SU-DHL-6 (cell line): ENCODE data around the gene CYB5R3.

Experiments
- EZH2phosphoT487 ChIP-seq: fragments of 200-600 bp; sonication (generic), shearing (Covaris generic); conservative IDR thresholded peaks from 2 replicates; pipeline ENCODE4 v1.6.1; 2018; ENCODE audit warnings: mild to moderate bottlenecking, antibody characterized with exemption, low read length, moderate library complexity, mixed read lengths
- TF ChIP-seq, protein P1 (sequence below): fragments of 200-600 bp; sonication (generic); IDR thresholded peaks from one replicate; pipeline ENCODE4 v1.5.1; 2017; ENCODE audit warnings: antibody characterized with exemption, mild to moderate bottlenecking, low read length, moderate library complexity; ENCODE audit not compliant: insufficient read depth, poor library complexity, severe bottlenecking

DNA sequence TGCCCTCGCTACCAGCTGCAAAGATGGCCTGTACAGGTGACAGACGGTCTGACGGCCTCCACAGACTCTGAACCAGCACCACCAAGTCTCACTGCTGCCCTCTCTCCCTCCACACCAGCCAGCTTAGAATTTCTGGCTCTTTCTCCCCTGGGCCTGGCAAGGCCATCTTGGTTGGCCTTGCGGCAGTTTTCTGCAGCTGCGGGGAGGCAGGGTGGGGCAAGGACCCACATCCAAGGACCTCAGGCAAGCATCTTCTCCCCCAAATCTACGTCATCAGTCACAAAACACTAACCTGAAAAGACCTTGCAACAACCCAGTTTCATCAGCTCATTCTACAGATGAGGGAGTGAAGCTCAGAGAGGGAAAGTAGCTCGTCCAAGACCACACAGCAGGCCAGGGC is 22.8 kb downstream of the CYB5R3 start:
- TF ChIP-seq, protein P1, sequence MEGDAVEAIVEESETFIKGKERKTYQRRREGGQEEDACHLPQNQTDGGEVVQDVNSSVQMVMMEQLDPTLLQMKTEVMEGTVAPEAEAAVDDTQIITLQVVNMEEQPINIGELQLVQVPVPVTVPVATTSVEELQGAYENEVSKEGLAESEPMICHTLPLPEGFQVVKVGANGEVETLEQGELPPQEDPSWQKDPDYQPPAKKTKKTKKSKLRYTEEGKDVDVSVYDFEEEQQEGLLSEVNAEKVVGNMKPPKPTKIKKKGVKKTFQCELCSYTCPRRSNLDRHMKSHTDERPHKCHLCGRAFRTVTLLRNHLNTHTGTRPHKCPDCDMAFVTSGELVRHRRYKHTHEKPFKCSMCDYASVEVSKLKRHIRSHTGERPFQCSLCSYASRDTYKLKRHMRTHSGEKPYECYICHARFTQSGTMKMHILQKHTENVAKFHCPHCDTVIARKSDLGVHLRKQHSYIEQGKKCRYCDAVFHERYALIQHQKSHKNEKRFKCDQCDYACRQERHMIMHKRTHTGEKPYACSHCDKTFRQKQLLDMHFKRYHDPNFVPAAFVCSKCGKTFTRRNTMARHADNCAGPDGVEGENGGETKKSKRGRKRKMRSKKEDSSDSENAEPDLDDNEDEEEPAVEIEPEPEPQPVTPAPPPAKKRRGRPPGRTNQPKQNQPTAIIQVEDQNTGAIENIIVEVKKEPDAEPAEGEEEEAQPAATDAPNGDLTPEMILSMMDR = no peak
- no peak for TF ChIP-seq EZH2phosphoT487
